ENCODE data around the gene XPR1.

XPR1 gene

GRCh38 chr1:180646093-180646492 is 14.3 kb downstream of the XPR1 start:
- Histone ChIP-seq H3K36me3 (ENCODE audit: control insufficient read depth, insufficient read depth, low read length) (no peaks in the 10 kb centered on the region), H3K27me3 (replicated peaks; ENCODE audit: control insufficient read depth, insufficient read depth, low read length) (no peaks in the 10 kb centered on the region), H3K4me3 (replicated peaks; ENCODE audit: low read depth, low read length) (no peak overlapping the region)
- TF ChIP-seq, protein P1, sequence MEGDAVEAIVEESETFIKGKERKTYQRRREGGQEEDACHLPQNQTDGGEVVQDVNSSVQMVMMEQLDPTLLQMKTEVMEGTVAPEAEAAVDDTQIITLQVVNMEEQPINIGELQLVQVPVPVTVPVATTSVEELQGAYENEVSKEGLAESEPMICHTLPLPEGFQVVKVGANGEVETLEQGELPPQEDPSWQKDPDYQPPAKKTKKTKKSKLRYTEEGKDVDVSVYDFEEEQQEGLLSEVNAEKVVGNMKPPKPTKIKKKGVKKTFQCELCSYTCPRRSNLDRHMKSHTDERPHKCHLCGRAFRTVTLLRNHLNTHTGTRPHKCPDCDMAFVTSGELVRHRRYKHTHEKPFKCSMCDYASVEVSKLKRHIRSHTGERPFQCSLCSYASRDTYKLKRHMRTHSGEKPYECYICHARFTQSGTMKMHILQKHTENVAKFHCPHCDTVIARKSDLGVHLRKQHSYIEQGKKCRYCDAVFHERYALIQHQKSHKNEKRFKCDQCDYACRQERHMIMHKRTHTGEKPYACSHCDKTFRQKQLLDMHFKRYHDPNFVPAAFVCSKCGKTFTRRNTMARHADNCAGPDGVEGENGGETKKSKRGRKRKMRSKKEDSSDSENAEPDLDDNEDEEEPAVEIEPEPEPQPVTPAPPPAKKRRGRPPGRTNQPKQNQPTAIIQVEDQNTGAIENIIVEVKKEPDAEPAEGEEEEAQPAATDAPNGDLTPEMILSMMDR (IDR thresholded peaks at IDR 0.05; ENCODE audit: insufficient read depth, low read length, poor library complexity, severe bottlenecking) = no peak
- no peak for DNase-seq (ENCODE audit: extremely low read depth, insufficient read length)

DNA sequence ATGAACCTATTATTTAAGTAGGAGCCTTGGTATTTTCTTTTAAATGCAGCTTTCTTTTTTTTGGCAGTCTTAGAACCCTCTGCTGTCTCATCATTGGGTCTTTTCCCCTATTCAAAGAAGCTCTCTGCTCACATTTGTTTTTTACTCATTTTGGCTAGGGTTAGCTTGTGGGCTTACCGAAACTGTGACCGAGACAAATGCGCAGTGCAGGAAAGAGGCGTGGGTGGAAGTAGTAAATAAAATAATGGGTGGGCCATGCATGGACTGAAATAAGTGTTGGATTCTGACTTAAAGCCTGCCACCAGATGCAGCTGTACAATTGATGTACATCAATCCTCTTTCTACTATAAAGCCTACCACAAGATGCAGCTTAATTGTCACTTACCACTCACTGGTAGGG is 14.7 kb downstream of the XPR1 start:
- H3K27me3 ChIP-seq (replicated peaks; ENCODE audit: control insufficient read depth, insufficient read depth, low read length) = no peaks in the 10 kb centered on the region
- DNase-seq (ENCODE audit: extremely low read depth, insufficient read length) = no peak
- no peaks in the 10 kb centered on the region for H3K36me3 ChIP-seq (ENCODE audit: control insufficient read depth, insufficient read depth, low read length)
- TF ChIP-seq, protein P1 (IDR thresholded peaks at IDR 0.05; ENCODE audit: insufficient read depth, low read length, poor library complexity, severe bottlenecking) = no peak
- no peak overlapping the region for H3K4me3 ChIP-seq (replicated peaks; ENCODE audit: low read depth, low read length)

DNA sequence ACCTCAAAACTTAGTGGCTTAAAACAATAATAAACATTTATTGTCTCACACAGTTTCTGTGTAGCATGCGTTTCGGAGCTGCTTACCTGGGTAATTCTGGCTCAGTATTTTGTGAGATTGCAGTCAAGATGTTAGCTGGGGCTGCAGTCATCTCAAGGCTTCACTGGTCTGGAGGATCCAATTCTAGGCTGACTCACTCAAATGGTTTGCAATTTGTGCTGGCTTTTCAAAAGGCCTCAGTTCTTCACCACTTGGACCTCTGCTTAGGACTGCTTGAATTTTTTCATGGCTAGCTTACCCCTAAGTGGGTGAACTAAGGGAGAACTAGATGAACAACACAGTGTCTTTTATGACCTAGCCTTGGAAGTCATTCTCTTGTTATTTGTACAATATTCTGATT is 21.0 kb downstream of the XPR1 start:
- TF ChIP-seq, protein P1 (IDR thresholded peaks at IDR 0.05; ENCODE audit: insufficient read depth, low read length, poor library complexity, severe bottlenecking) = no peak
- no peaks in the 10 kb centered on the region for H3K36me3 ChIP-seq (ENCODE audit: control insufficient read depth, insufficient read depth, low read length)
- H3K27me3 ChIP-seq (replicated peaks; ENCODE audit: control insufficient read depth, insufficient read depth, low read length) = no peaks in the 10 kb centered on the region
- H3K4me3 ChIP-seq (replicated peaks; ENCODE audit: low read depth, low read length) = no peak overlapping the region
- no peak for DNase-seq (ENCODE audit: extremely low read depth, insufficient read length)

DNA sequence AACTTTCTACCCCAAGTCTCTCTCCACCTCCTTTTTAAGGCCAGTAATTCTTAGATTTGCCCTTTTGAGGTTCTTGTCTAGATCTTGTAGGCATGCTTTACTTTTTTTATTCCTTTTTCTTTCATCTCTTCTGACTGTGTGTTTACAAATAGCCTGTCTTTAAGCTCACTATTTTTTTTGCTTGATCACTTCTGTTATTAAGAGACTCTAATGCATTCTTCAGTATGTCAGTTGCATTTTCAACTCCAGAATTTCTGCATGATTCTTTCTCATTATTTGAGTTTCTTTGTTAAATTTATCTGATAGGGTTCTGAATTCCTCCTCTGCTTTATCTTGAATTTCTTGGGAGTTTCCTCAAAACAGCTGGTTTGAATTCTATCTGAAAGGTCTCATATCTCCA is 30.9 kb downstream of the XPR1 start:
- H3K36me3 ChIP-seq (ENCODE audit: control insufficient read depth, insufficient read depth, low read length) = no peaks in the 10 kb centered on the region
- TF ChIP-seq, protein P1 (IDR thresholded peaks at IDR 0.05; ENCODE audit: insufficient read depth, low read length, poor library complexity, severe bottlenecking) = no peak
- no peak overlapping the region for H3K4me3 ChIP-seq (replicated peaks; ENCODE audit: low read depth, low read length)
- H3K27me3 ChIP-seq (replicated peaks; ENCODE audit: control insufficient read depth, insufficient read depth, low read length) = no peaks in the 10 kb centered on the region
- DNase-seq (ENCODE audit: extremely low read depth, insufficient read length) = no peak

DNA sequence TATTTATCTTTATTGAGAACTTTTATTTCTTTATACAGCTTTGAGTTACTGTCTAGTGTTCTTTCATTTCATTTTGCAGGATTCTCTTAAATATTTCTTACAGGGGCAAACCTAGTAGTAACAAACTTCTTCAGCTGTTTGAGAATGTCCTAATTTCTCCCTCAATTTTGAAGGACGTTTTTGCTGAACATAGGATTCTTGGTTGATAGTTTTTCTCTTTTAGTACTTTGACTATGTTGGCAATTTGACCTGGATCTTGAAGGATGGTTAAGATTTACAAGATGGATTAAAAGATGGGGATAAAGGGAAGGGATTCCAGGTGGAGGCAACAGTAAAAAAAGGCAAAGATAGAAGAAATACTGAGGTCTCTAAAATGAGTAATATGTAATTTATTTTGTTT is 38.9 kb downstream of the XPR1 start:
- DNase-seq (ENCODE audit: extremely low read depth, insufficient read length) = no peak
- Histone ChIP-seq H3K36me3 (ENCODE audit: control insufficient read depth, insufficient read depth, low read length) (no peaks in the 10 kb centered on the region), H3K4me3 (replicated peaks; ENCODE audit: low read depth, low read length) (no peak overlapping the region), H3K27me3 (replicated peaks; ENCODE audit: control insufficient read depth, insufficient read depth, low read length) (no peaks in the 10 kb centered on the region)
- TF ChIP-seq, protein P1 (IDR thresholded peaks at IDR 0.05; ENCODE audit: insufficient read depth, low read length, poor library complexity, severe bottlenecking) = no peak

GRCh38 chr1:180672105-180672504 is 40.3 kb downstream of the XPR1 start:
- DNase-seq (ENCODE audit: extremely low read depth, insufficient read length) = no peak
- Histone ChIP-seq H3K4me3 (replicated peaks; ENCODE audit: low read depth, low read length) (no peak overlapping the region), H3K36me3 (ENCODE audit: control insufficient read depth, insufficient read depth, low read length) (no peaks in the 10 kb centered on the region), H3K27me3 (replicated peaks; ENCODE audit: control insufficient read depth, insufficient read depth, low read length) (no peaks in the 10 kb centered on the region)
- TF ChIP-seq, protein P1 (IDR thresholded peaks at IDR 0.05; ENCODE audit: insufficient read depth, low read length, poor library complexity, severe bottlenecking) = no peak
